ENCODE results near the gene CPNE7.
A peak's percentile ranks its signal among the peaks of the same experiment; 100 is the strongest.

DNA sequence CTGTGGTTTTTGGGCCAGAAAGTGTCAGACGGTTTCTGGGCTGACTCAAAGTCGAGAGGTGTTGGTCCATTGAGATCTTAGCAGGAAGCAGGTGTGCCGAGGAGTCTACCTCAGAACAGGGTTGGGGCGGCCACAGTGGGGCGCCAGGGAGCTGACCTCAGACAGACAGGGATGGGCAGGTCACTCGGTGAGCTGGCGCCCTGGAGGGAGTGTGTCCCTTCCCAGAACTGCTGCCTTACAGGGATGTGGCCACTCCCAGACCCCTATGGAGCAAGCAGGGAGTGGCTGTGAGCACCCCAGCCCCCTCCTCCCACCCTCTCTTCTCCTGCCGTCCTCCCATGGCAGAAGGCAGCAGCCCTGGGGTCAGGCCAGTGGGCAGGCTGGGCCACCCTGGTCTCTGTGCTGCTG lies 23.9 kb downstream of the CPNE7 start:
- TF ChIP-seq, protein P1, sequence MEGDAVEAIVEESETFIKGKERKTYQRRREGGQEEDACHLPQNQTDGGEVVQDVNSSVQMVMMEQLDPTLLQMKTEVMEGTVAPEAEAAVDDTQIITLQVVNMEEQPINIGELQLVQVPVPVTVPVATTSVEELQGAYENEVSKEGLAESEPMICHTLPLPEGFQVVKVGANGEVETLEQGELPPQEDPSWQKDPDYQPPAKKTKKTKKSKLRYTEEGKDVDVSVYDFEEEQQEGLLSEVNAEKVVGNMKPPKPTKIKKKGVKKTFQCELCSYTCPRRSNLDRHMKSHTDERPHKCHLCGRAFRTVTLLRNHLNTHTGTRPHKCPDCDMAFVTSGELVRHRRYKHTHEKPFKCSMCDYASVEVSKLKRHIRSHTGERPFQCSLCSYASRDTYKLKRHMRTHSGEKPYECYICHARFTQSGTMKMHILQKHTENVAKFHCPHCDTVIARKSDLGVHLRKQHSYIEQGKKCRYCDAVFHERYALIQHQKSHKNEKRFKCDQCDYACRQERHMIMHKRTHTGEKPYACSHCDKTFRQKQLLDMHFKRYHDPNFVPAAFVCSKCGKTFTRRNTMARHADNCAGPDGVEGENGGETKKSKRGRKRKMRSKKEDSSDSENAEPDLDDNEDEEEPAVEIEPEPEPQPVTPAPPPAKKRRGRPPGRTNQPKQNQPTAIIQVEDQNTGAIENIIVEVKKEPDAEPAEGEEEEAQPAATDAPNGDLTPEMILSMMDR (IDR thresholded peaks at IDR 0.05; ENCODE audit: low read depth, low read length) = peak; percentile 55
- TF ChIP-seq EZH2phosphoT487 (IDR thresholded peaks at IDR 0.05; ENCODE audit: low read depth) = no peak
